Measurements from ENCODE around the gene MST1.
A peak's percentile ranks its signal among the peaks of the same experiment; 100 is the strongest.

The MST1 gene

GRCh38 chr3:49689046-49689907 lies at the start of gene MST1, which contains the start of gene RNF123 (continued):
- TF ChIP-seq PRDM6 (tag by site-specific recombination; IDR thresholded peaks at IDR 0.05) (no peak), KLF10 (tag by site-specific recombination; IDR thresholded peaks at IDR 0.05) (no peak), ZNF341 (tag by site-specific recombination; IDR thresholded peaks at IDR 0.05; ENCODE audit: low read depth) (peak; percentile 61), ZNF16 (tag by site-specific recombination; IDR thresholded peaks at IDR 0.05; ENCODE audit: low read depth) (no peak), ZSCAN30 (tag by site-specific recombination; IDR thresholded peaks at IDR 0.05) (peak; percentile 71; the same call in 1 of the 2 replicates), ZNF76 (tag by site-specific recombination; IDR thresholded peaks at IDR 0.05; ENCODE audit: borderline replicate concordance, low read depth) (no peak), ZBTB26 (tag by site-specific recombination; optimal IDR thresholded peaks at IDR 0.05) (peak; percentile 96), GLI2 (tag by site-specific recombination; IDR thresholded peaks at IDR 0.05; ENCODE audit: borderline replicate concordance, low read depth) (no peak), PRDM10 (tag by site-specific recombination; IDR thresholded peaks at IDR 0.05) (no peak), TCF7L2 (IDR thresholded peaks at IDR 0.05; ENCODE audit: borderline replicate concordance, low read depth, low read length) (no peak), YY1 (tag by site-specific recombination; IDR thresholded peaks at IDR 0.05) (no peak), ZNF664 (tag by site-specific recombination; IDR thresholded peaks at IDR 0.05) (no peak), ATF2 (tag by site-specific recombination; IDR thresholded peaks at IDR 0.05; ENCODE audit: low read depth) (no peak), ZNF398 (tag by site-specific recombination; IDR thresholded peaks at IDR 0.05) (no peak), ZNF513 (tag by site-specific recombination; IDR thresholded peaks at IDR 0.05) (no peak), ZFP3 (tag by site-specific recombination; IDR thresholded peaks at IDR 0.05; ENCODE audit: low read depth) (no peak), ZNF707 (tag by site-specific recombination; IDR thresholded peaks at IDR 0.05) (no peak), ZNF549 (tag by site-specific recombination; IDR thresholded peaks at IDR 0.05) (no peak), ZNF266 (tag by site-specific recombination; IDR thresholded peaks at IDR 0.05; ENCODE audit: low read depth) (no peak), ZNF426 (tag by site-specific recombination; IDR thresholded peaks at IDR 0.05) (no peak), ZNF645 (tag by site-specific recombination; IDR thresholded peaks at IDR 0.05) (no peak), ZBTB1 (tag by site-specific recombination; IDR thresholded peaks at IDR 0.05) (no peak), ZNF654 (tag by site-specific recombination; IDR thresholded peaks at IDR 0.05; ENCODE audit: low read depth) (no peak), BCL11A (tag by site-specific recombination; IDR thresholded peaks at IDR 0.05; ENCODE audit: low read depth) (no peak), ZFP37 (tag by site-specific recombination; IDR thresholded peaks at IDR 0.05) (no peak)

Data from HEK293 (cell line).